A549 (cell line): ENCODE results near the gene SHISA6. TPM values are rescaled to one million over a fixed set of nuclear protein-coding genes. Genes with fewer than 3 reads are reported as not detected.
A peak's percentile ranks its signal among the peaks of the same experiment; 100 is the strongest.

Source experiments
- ATAC-seq, 2 experiments: fragments of 200-7000 bp in 1 of 2; fragments of >200 bp in 1 of 2; cut with Nextera tagmentation in 1 of 2; cut with Tn5 transposase in 1 of 2; 3 replicates each; pipeline versions ENCODE4 v1.8.0 to v1.9.1; 2018 to 2020; ENCODE audit warnings: mild to moderate bottlenecking in 1 of 2, moderate library complexity in 1 of 2
- CTCF ChIA-PET: fragments of 300-600 bp; sonication (Branson Sonifier 250); formaldehyde crosslinking; extraction: SDS; loops from one replicate; lab custom pipeline; 2021; ENCODE audit warnings: antibody characterized with exemption, inconsistent platforms; lab: Yijun Ruan, JAX
- POLR2A ChIA-PET: fragments of 350-600 bp; formaldehyde crosslinking; extraction: SDS; loops from one replicate; lab custom pipeline; 2021; ENCODE audit warnings: antibody characterized with exemption, inconsistent platforms; lab: Yijun Ruan, JAX
- DNase-seq, 2 experiments: peaks; one replicate each; pipeline versions ENCODE4 v3.0.0 to v3.0.0-alpha.2; 2011 to 2016; ENCODE audit warnings: low read depth in 1 of 2, low spot score in 1 of 2
- FAIRE-seq: peaks from 2 replicates; lab custom pipeline; 2011; peaks lifted over from hg19 to GRCh38; lab: Jason Lieb, UNC
- H3K27ac ChIP-seq, 2 experiments: fragments of >200 bp; sonication (Bioruptor Twin); formaldehyde crosslinking; 3 replicates each; pipeline ENCODE4 v1.5.1; 2016 to 2017
- H3K4me1 ChIP-seq: fragments of >200 bp; sonication (Bioruptor Twin); formaldehyde crosslinking; 3 replicates; pipeline ENCODE4 v1.6.1; 2016
- H3K4me2 ChIP-seq: fragments of >200 bp; sonication (Bioruptor Twin); formaldehyde crosslinking; 3 replicates; pipeline ENCODE4 v1.6.1; 2016
- H3K4me3 ChIP-seq: fragments of >200 bp; sonication (Bioruptor Twin); formaldehyde crosslinking; 3 replicates; pipeline ENCODE4 v1.5.1; 2016
- H3K9me3 ChIP-seq: fragments of >200 bp; sonication (Bioruptor Twin); formaldehyde crosslinking; 3 replicates; pipeline ENCODE4 v1.6.1; 2016
- BHLHE40 ChIP-seq: IDR thresholded peaks from 2 replicates; pipeline ENCODE4 v1.6.1; 2012; ENCODE audit warnings: low read depth, low read length, inconsistent platforms
- CBX8 ChIP-seq: fragments of 200-600 bp; sonication (generic); IDR thresholded peaks from 2 replicates; pipeline ENCODE4 v1.6.1; 2016
- CHD2 ChIP-seq: fragments of 150-350 bp; IDR thresholded peaks from 2 replicates; pipeline ENCODE4 v1.6.1; 2014; ENCODE audit warnings: low read length; ENCODE audit not compliant: partially characterized antibody
- EHF ChIP-seq: fragments of 250-450 bp; sonication (Bioruptor Pico); IDR thresholded peaks from 2 replicates; pipeline ENCODE4 v1.5.0; 2020; ENCODE audit warnings: mild to moderate bottlenecking
- EHMT2 ChIP-seq: fragments of 200-600 bp; sonication (generic); IDR thresholded peaks from 2 replicates; pipeline ENCODE4 v1.6.1; 2016; ENCODE audit warnings: antibody characterized with exemption, low read depth, mild to moderate bottlenecking, moderate library complexity
- FOSB ChIP-seq: fragments of 250-450 bp; sonication (Bioruptor Pico); IDR thresholded peaks from 2 replicates; pipeline ENCODE4 v1.5.0; 2020; ENCODE audit warnings: mild to moderate bottlenecking, moderate library complexity
- FOSL2 ChIP-seq, 2 experiments: fragments of 450-650 bp in 1 of 2; fragments of >200 bp in 1 of 2; sonication (Bioruptor Twin) in 1 of 2; formaldehyde crosslinking; IDR thresholded peaks; 2 replicates each; pipeline versions ENCODE4 v1.5.0 to v1.6.1; 2016 to 2020; ENCODE audit warnings: mild to moderate bottlenecking in 1 of 2, moderate library complexity in 1 of 2
- FOXS1 ChIP-seq: fragments of 250-450 bp; sonication (Bioruptor Pico); IDR thresholded peaks from 2 replicates; pipeline ENCODE4 v1.5.0; 2020; ENCODE audit warnings: mild to moderate bottlenecking, moderate library complexity
- HEYL ChIP-seq: fragments of 250-450 bp; sonication (Bioruptor Pico); IDR thresholded peaks from 2 replicates; pipeline ENCODE4 v1.8.0; 2021; ENCODE audit warnings: mild to moderate bottlenecking, moderate library complexity
- HOXB13 ChIP-seq: fragments of 250-450 bp; sonication (Bioruptor Pico); IDR thresholded peaks from 2 replicates; pipeline ENCODE4 v1.5.0; 2020; ENCODE audit warnings: low read depth, mild to moderate bottlenecking, moderate library complexity
- HOXB5 ChIP-seq: fragments of 250-450 bp; sonication (Bioruptor Pico); IDR thresholded peaks from 2 replicates; pipeline ENCODE4 v1.5.0; 2020; ENCODE audit warnings: mild to moderate bottlenecking, moderate library complexity
- JUNB ChIP-seq: fragments of >200 bp; sonication (Bioruptor Twin); formaldehyde crosslinking; IDR thresholded peaks from 2 replicates; pipeline ENCODE4 v1.6.1; 2016
- KDM1A ChIP-seq: fragments of 200-600 bp; sonication (generic); IDR thresholded peaks from 2 replicates; pipeline ENCODE4 v1.6.1; 2016; ENCODE audit warnings: low read depth, mild to moderate bottlenecking
- MAFK ChIP-seq: fragments of 450-650 bp; IDR thresholded peaks from 2 replicates; pipeline ENCODE4 v1.6.1; 2014; ENCODE audit not compliant: partially characterized antibody
- MYC ChIP-seq: IDR thresholded peaks from 2 replicates; pipeline ENCODE4 v1.6.1; 2012; ENCODE audit warnings: mild to moderate bottlenecking, inconsistent platforms, low read length, improper control_type of control experiment, borderline replicate concordance
- NFE2L2 ChIP-seq: fragments of 150-350 bp; conservative IDR thresholded peaks from 2 replicates; pipeline ENCODE4 v1.6.1; 2014; ENCODE audit warnings: low read length
- POLR2A ChIP-seq: IDR thresholded peaks from 2 replicates; pipeline ENCODE4 v1.6.1; 2012; ENCODE audit warnings: mild to moderate bottlenecking, low read length
- POLR2AphosphoS2 ChIP-seq: conservative IDR thresholded peaks from 2 replicates; pipeline ENCODE4 v1.6.1; 2012; ENCODE audit warnings: low read length, improper control_type of control experiment, inconsistent platforms
- RAD21 ChIP-seq, 2 experiments: fragments of >200 bp in 1 of 2; sonication (Bioruptor Twin) in 1 of 2; formaldehyde crosslinking in 1 of 2; IDR thresholded peaks in 1 of 2; conservative IDR thresholded peaks in 1 of 2; 2 replicates in 1 of 2; 3 replicates in 1 of 2; pipeline ENCODE4 v1.6.1; 2012 to 2018; ENCODE audit warnings: inconsistent platforms in 1 of 2
- RCOR1 ChIP-seq: fragments of 150-350 bp; IDR thresholded peaks from 2 replicates; pipeline ENCODE4 v1.6.1; 2014; ENCODE audit warnings: antibody characterized with exemption, low read length, low read depth
- TP53 ChIP-seq: fragments of 250-450 bp; sonication (Bioruptor Pico); IDR thresholded peaks from 2 replicates; pipeline ENCODE4 v1.5.0; 2021; ENCODE audit warnings: mild to moderate bottlenecking, moderate library complexity
- ZC3H11A ChIP-seq: fragments of 450-650 bp; IDR thresholded peaks from 2 replicates; pipeline ENCODE4 v1.6.1; 2014; ENCODE audit warnings: antibody characterized with exemption, mild to moderate bottlenecking
- ZFP36 ChIP-seq: fragments of 450-650 bp; IDR thresholded peaks from 2 replicates; pipeline ENCODE4 v1.6.1; 2014; ENCODE audit warnings: borderline replicate concordance; ENCODE audit not compliant: partially characterized antibody
- ZNF302 ChIP-seq: fragments of 250-450 bp; sonication (Bioruptor Pico); IDR thresholded peaks from 2 replicates; pipeline ENCODE4 v1.9.0; 2021; ENCODE audit warnings: inconsistent platforms, mild to moderate bottlenecking, moderate library complexity
- WGBS: methylation state at CpG from one replicate; pipeline ENCODE4 v1.1.6; 2017; ENCODE audit errors: missing lambda C conversion rate; 5-methylcytosine and 5-hydroxymethylcytosine counted together
- polyA plus RNA-seq, 4 experiments: library from polyadenylated mRNA; depleted of rRNA in 3 of 4; stranded (reverse); fragments of >200 nt; fragmentation: RNase III in 1 of 4; extraction: RNeasy Plus Mini Kit Qiagen cat#74134 plus additional on column Dnase treatment in 1 of 4; gene quantifications; 2 replicates in 3 of 4; 3 replicates in 1 of 4; pipeline ENCODE4 v1.2.3, GENCODE V29; 2011 to 2017
- TF ChIP-seq, protein P1 (sequence below): IDR thresholded peaks from 2 replicates; pipeline ENCODE4 v1.6.1; 2012; ENCODE audit warnings: low read depth, borderline replicate concordance
- TF ChIP-seq, protein P2 (sequence below): fragments of 250-450 bp; sonication (Bioruptor Pico); IDR thresholded peaks from 2 replicates; pipeline ENCODE4 v1.5.0; 2021; ENCODE audit warnings: mild to moderate bottlenecking, moderate library complexity, borderline replicate concordance

SHISA6 gene
- polyA plus RNA-seq, 2 of the 4 experiments (the other 2 are of a cell fraction), result not detected

DNA sequence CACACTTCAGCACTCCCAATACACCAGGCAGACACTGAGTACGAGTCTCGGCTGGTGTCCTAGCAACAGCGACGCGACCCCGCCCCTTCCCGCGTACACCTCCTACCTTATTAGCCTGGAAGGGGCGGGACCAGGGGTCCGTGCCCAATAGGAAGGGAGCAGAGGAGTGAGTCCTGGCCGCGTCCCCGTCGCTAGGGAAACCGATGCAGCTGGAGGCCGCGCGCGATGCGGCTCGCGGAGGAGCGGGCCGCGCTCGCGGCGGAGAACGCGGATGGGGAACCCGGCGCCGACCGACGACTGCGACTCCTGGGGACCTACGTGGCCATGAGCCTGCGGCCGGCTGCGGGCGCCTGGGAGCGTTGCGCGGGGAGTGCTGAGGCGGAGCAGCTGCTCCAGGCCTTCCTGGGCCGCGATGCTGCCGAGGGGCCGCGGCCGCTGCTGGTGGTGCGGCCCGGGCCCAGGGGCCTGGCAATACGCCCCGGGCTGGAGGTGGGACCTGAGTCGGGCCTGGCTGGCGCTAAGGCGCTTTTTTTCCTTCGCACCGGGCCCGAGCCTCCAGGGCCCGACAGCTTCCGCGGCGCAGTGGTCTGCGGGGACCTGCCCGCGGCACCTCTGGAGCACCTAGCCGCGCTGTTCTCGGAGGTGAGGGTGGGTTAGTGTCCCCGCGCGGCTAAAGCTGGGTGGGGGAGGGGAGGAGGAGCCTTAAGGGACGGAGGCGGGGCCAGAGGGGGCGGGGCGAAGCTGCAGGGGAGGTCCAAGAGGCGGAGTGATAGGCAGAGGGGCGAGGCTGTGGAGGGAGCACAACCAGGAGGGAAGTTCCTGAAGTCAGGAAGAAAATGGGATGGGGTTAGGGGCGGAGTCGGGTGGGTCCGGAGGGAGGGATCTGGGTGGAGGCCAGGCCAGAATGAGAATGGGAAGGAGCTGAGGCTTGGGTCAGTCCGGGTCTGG is 357.5 kb downstream of the SHISA6 start, which contains the start of gene DNAH9:
Gene DNAH9, plus strand, starts transcription at position 197 of the 948 bp plus-strand sequence. Its CDS starts 29 bp downstream, at position 226.
- FAIRE-seq, result no peak
- Histone ChIP-seq H3K4me2 (peak within 1 kb of the TSS; percentile 76), H3K4me3 (peak within 1 kb of the TSS; percentile 49), H3K9me3 (no peaks in the 10 kb centered on the region), H3K27ac (peak within 1 kb of the TSS in 1 of 2 experiments; percentile 22; a peak in 1 of 6 replicates)
- peak; percentile 95 to 98 for ATAC-seq
- POLR2A ChIA-PET, result no interaction called here
- WGBS, result 44% methylated on average over 49 of the region's 84 CpGs
- DNase-seq, result peak; percentile 62 to 77
- CTCF ChIA-PET, result no interaction called here
- TF ChIP-seq NFE2L2 (no peak), MYC (no peak), RCOR1 (no peak), EHMT2 (no peak), HEYL (CRISPR knock-in tag) (no peak), POLR2A (no peak), ZNF302 (CRISPR knock-in tag) (no peak)
- TF ChIP-seq, all 56 proteins: peak for 0
- no peaks in the 10 kb centered on the region for H3K4me1 ChIP-seq

DNA sequence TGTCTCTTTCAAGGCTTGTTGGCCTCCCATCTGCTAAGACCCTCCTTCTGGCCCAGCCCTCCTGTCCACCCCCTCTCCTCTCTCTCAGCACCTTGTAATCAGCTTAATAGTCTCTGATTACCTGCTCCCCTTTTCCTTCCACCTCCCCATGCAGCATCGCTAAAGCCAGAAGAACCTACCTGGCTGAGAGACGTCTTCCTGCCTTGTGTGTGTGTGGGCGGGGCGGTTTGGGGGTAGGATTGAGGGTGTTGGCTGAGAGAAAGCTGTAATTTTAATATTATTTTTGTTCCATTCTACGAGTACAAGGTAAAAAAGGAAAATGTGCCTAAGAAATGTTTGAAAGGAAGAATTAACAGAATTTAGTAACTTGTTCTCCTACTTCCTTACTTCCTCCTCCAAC is 360.6 kb downstream of the SHISA6 start:
- ChIA-PET POLR2A (no interaction called here), CTCF (no interaction called here)
- no peak for FAIRE-seq
- DNase-seq, result no peak
- no peaks in the 10 kb centered on the region for H3K9me3 ChIP-seq
- H3K4me2 ChIP-seq, result no peak overlapping the region
- no peaks in the 10 kb centered on the region for H3K4me1 ChIP-seq
- 20% methylated on average over 5 of the region's 5 CpGs for WGBS
- H3K27ac ChIP-seq, result no peak overlapping the region
- no peak for ATAC-seq
- no peak overlapping the region for H3K4me3 ChIP-seq
- TF ChIP-seq FOSB (CRISPR knock-in tag) (no peak), EHMT2 (no peak)

DNA sequence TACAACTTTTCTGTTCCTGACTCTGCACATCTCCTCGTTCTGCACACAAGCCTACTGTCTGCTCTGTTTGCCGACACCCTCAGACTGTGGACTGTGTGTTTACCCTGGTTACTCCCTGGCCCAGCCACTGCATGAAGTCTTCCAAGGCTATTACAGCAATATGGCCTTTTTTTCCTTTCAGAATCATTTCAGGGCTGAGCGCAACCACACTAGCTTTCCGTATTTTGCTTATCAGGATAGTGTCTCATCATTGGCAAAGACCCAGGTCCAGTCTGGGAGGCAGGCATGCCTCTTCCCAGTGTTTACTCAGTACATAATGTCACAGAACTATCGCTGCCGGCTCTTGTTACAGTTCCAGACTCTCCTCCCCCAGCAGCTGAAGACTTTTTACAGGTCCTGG is 367.4 kb downstream of the SHISA6 start:
- Histone ChIP-seq H3K4me2 (peak overlapping the region; percentile 71), H3K9me3 (no peaks in the 10 kb centered on the region), H3K4me3 (0 out of 3 replicates have a peak overlapping the region, but pooled peaks have one; percentile 21), H3K4me1 (peaks cover 13% of the 10 kb centered on the region; the same call in 2 of the 3 replicates), H3K27ac (no peak overlapping the region)
- DNase-seq, result peak in 1 of 2 experiments; percentile 62
- FAIRE-seq, result no peak
- peak; percentile 63 to 84 for ATAC-seq
- 0% methylated on average over 6 of the region's 6 CpGs for WGBS
- ChIA-PET POLR2A (interaction anchor here (0.9 kb wide), 1 partner anchor 389 kb away, joined by 4 read pairs; the partner anchor contains the start of gene ZNF18), CTCF (no interaction called here)
- no peak for TF ChIP-seq RAD21 (conservative IDR thresholded peaks at IDR 0.05 in 1 of 2, IDR thresholded peaks at IDR 0.05 in 1 of 2)
- no peak for TF ChIP-seq BHLHE40
- TF ChIP-seq CHD2, result no peak
- no peak for TF ChIP-seq KDM1A
- no peak for TF ChIP-seq MAFK
- TF ChIP-seq FOSL2 (IDR thresholded peaks at IDR 0.05), result no peak
- TF ChIP-seq FOSL2 (CRISPR knock-in tag; IDR thresholded peaks at IDR 0.05), result no peak
- no peak for TF ChIP-seq EHF (CRISPR knock-in tag)
- no peak for TF ChIP-seq JUNB
- TF ChIP-seq TP53, result no peak
- TF ChIP-seq CBX8, result no peak
- TF ChIP-seq HOXB5 (CRISPR knock-in tag), result no peak
- TF ChIP-seq HOXB13, result no peak
- TF ChIP-seq FOXS1 (CRISPR knock-in tag), result no peak
- TF ChIP-seq, protein P1, sequence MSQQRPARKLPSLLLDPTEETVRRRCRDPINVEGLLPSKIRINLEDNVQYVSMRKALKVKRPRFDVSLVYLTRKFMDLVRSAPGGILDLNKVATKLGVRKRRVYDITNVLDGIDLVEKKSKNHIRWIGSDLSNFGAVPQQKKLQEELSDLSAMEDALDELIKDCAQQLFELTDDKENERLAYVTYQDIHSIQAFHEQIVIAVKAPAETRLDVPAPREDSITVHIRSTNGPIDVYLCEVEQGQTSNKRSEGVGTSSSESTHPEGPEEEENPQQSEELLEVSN, result no peak
- no peak for TF ChIP-seq ZC3H11A
- TF ChIP-seq ZFP36, result no peak
- TF ChIP-seq, protein P2, sequence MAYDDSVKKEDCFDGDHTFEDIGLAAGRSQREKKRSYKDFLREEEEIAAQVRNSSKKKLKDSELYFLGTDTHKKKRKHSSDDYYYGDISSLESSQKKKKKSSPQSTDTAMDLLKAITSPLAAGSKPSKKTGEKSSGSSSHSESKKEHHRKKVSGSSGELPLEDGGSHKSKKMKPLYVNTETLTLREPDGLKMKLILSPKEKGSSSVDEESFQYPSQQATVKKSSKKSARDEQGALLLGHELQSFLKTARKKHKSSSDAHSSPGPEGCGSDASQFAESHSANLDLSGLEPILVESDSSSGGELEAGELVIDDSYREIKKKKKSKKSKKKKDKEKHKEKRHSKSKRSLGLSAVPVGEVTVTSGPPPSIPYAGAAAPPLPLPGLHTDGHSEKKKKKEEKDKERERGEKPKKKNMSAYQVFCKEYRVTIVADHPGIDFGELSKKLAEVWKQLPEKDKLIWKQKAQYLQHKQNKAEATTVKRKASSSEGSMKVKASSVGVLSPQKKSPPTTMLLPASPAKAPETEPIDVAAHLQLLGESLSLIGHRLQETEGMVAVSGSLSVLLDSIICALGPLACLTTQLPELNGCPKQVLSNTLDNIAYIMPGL (CRISPR knock-in tag), result no peak
- TF ChIP-seq POLR2AphosphoS2, result no peak
- TF ChIP-seq HEYL (CRISPR knock-in tag), result no peak
